AG04449 (cell line): ENCODE results near the gene IRF4.

Experiments used
- CTCF ChIA-PET: fragments of 350-600 bp; formaldehyde crosslinking; extraction: SDS; loops from one replicate; lab custom pipeline; 2021; ENCODE audit warnings: antibody characterized with exemption; lab: Yijun Ruan, JAX
- POLR2A ChIA-PET: fragments of 400-600, 350-600 bp; formaldehyde crosslinking; extraction: SDS; loops from one replicate; lab custom pipeline; 2020; ENCODE audit warnings: antibody characterized with exemption, inconsistent platforms; lab: Yijun Ruan, JAX
- DNase-seq: peaks from one replicate; pipeline ENCODE4 v3.0.0-alpha.2; 2010; ENCODE audit warnings: low read depth, low spot score
- H3K4me3 ChIP-seq: 2 replicates; pipeline ENCODE4 v1.5.1; 2011; ENCODE audit warnings: low read depth, mild to moderate bottlenecking, control low read depth, low read length
- CTCF ChIP-seq: IDR thresholded peaks from one replicate; pipeline ENCODE4 v1.5.1; 2011; ENCODE audit warnings: mild to moderate bottlenecking, moderate library complexity, low read length, control low read depth, inconsistent platforms; ENCODE audit not compliant: insufficient read depth; ENCODE audit errors: missing control alignments

Gene IRF4

GRCh38 chr6:385614-386013, 5.9 kb upstream of the IRF4 start:
- no peak for TF ChIP-seq CTCF
- no peak for DNase-seq
- CTCF ChIA-PET, result no interaction called here
- POLR2A ChIA-PET, result no interaction called here
- no peak overlapping the region for H3K4me3 ChIP-seq

GRCh38 chr6:386688-387266, 4.8 kb upstream of the IRF4 start:
- no peak for TF ChIP-seq CTCF
- DNase-seq, result no peak
- POLR2A ChIA-PET, result no interaction called here
- CTCF ChIA-PET, result no interaction called here
- H3K4me3 ChIP-seq, result no peak overlapping the region

GRCh38 chr6:387293-387741, 4.2 kb upstream of the IRF4 start:
- DNase-seq, result no peak
- CTCF ChIA-PET, result no interaction called here
- TF ChIP-seq CTCF, result no peak
- no peak overlapping the region for H3K4me3 ChIP-seq
- POLR2A ChIA-PET, result no interaction called here

GRCh38 chr6:388202-388903, 3.2 kb upstream of the IRF4 start:
- ChIA-PET CTCF (no interaction called here), POLR2A (no interaction called here)
- no peak overlapping the region for H3K4me3 ChIP-seq
- DNase-seq, result no peak
- TF ChIP-seq CTCF, result no peak

- TF ChIP-seq CTCF, result no peak
- POLR2A ChIA-PET, result no interaction called here
- no peak for DNase-seq
Observed at GRCh38 chr6:389143-389542, 2.4 kb upstream of the IRF4 start.

GRCh38 chr6:389622-390021, 1.9 kb upstream of the IRF4 start:
- CTCF ChIA-PET, result no interaction called here
- no peak for TF ChIP-seq CTCF
- no peak overlapping the region for H3K4me3 ChIP-seq
- POLR2A ChIA-PET, result no interaction called here
- DNase-seq, result no peak

More at GRCh38 chr6:389143-389542, 2.4 kb upstream of the IRF4 start:
- CTCF ChIA-PET, result no interaction called here
- H3K4me3 ChIP-seq, result no peak overlapping the region
